NCI-H2171 (cell line): ENCODE measurements around the gene OTUB2.

Experiments used
- DNase-seq: peaks from one replicate; lab custom pipeline; 2025; lab: John Stamatoyannopoulos, UW

OTUB2 gene

DNA sequence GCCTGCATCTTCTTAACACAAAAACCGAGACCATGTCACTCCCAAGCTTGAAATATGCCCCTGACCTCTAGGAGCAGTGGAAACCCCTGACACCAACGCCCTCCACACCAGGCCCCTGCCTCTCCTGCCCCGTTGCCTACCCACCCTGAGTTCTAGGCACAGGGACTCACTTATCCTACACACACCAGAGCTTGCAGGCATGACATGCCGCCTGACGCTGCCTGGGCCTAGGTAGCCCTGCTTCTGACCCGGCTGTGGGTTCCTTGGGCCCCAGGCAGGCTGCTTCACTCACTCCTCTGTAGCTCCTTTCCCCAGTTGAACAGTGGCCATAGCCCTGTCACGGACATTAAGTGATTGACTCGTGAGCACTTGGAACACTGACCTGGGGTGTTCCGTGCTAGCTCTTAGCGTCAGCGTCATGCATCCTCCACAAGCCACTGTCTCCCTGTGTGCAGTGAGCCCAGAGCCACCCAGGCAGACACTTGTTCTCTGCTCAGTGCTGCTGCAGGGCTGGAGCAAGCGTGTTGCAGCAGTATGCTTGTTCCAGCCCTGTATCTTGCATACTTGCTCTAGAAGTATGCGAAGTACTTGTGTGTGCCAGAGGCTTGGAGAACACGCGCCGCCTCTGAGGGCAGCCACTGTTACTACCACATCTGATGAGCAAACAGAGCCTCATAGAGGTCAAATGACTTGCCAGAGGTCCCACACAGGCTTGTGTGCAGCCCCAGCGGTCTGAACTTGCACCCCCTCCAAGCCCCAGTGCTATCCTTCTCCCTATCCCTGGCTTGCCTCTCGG lies 15.6 kb downstream of the OTUB2 start:
- no peak for DNase-seq

DNA sequence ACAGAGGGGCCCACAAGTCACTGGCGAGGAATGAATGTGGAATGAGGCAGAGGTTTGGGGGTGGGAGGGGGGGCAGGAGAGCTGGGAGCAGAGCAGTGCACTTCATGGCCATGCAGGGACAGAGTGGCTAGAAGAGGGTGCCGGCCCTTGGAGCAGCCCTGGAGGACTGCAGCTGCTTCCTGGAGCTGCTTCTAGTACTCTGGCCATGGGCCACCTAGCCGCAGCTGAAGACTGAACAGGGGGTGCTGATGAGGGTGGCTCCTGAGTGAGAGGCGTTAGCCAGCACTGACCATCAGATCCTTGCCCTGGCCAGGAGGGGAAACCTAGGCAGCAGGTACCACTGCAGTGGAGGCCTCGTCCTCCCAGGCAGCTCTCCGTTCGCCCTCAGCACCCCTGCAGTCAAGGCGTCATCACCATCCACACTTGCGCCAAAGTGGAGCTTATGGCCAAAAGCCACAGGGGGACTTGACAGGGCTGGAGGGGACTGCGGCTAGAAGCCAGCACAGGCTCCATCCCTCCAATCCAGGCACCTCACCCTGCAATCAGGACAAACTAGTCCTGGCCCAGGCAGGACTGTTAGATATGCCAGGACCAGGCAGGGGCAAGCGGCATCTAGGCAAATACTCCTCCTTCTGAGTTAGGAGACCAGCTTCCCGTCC lies 16.4 kb downstream of the OTUB2 start:
- no peak for DNase-seq

DNA sequence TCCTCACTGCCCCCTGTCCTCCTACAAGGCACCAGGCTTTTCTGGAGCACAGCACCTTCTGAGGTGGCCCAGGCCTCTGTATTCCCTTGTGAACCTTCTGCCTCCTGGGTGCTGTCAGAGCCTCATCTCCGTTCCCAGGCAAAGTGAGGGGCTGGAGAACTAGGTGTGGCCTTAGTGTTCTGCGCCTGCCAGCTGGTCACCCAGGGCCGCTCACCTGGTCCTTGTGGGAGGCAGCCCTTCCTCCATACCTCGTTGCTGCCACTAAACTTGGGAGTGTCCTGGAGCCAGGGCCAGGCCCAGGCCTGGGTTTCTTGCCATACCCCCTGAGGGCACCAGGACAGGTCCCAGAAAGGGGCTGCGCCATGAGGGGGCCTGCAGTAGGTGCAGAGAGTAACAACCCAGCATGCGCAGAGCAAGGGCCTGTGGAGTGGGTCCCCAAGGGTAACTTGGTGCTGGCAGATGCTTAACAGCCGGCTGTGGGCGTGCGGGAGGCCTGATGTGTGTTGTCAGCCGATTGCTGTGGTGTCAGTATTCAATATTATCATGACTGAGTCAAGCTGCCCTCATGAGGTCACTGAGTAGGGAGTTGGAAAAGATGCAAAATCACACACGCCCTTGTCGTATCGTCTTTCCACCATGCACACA lies 17.1 kb downstream of the OTUB2 start:
- no peak for DNase-seq

DNA sequence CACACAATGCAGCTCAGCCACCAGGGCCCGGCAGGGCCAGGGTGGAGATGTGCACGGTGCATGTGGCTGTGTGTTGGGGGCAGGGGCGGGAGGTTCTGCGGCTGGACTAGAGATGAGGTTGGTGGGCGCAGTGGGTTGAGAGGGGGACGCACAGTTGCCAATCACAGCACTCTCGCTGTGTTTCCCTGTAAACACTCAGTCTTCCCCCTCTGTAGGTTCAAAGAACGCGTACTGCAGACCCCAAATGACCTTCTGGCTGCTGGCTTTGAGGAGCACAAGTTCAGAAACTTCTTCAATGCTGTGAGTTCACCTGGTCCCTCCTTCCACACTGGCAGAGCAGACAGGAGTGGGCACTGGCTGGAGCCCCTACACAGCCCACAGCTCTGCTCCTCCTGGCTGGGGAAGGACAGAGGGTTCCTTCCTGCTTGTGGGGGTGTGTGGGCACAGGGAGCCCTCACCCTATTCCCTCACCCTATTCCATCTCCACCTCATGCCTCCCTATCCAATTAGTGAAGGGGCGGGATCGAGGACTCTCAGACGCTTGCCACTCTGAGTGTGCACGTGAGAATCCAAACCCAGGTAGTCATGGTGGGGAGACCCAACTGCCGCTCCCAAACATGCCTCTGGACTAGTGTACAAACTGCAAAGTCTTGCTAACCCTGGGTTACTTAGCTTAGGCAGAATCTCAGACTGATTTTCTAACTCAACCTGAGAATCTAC lies 17.8 kb downstream of the OTUB2 start:
- no peak for DNase-seq

DNA sequence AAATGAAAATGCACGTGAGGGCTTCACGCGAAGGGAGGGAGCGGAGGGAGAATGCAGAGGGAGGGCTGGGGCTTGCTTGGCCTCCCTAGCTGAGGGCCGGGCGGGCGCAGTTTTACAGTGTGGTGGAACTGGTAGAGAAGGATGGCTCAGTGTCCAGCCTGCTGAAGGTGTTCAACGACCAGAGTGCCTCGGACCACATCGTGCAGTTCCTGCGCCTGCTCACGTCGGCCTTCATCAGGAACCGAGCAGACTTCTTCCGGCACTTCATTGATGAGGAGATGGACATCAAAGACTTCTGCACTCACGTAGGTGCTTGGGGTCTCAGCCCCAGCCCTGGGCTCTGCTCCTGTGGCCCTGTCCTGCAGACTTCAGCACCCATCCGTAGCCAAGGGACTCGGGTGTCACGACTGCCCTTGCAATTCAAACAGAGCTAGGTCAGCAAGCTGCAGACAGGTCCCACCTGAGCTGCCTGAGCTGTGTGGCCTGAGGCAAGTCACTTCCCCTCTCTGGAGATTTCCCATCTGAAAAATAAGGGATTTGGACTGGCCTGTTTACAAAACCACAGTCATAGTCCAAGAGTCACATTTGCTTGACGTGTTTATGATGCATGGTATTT lies 18.4 kb downstream of the OTUB2 start:
- DNase-seq = no peak

DNA sequence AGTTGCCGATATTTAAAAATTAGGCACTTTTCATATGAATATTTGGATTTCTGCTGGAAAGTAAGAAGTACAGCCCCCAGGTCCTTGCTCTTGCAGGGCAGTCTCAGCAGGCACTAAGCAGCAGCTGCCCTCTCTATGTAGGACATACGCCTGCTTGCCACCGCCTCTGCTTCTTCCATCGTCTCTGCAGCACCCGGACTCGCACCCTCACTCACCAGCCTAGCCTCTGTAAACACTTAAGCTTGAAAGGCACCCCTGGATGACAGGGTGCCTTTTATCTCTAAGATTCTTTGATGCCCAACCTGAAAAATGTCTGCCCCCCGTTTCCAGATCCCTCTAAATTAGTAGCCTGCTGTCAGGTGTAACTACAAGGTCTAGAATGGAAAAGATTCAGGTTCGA lies 19.0 kb downstream of the OTUB2 start:
- DNase-seq = no peak

DNA sequence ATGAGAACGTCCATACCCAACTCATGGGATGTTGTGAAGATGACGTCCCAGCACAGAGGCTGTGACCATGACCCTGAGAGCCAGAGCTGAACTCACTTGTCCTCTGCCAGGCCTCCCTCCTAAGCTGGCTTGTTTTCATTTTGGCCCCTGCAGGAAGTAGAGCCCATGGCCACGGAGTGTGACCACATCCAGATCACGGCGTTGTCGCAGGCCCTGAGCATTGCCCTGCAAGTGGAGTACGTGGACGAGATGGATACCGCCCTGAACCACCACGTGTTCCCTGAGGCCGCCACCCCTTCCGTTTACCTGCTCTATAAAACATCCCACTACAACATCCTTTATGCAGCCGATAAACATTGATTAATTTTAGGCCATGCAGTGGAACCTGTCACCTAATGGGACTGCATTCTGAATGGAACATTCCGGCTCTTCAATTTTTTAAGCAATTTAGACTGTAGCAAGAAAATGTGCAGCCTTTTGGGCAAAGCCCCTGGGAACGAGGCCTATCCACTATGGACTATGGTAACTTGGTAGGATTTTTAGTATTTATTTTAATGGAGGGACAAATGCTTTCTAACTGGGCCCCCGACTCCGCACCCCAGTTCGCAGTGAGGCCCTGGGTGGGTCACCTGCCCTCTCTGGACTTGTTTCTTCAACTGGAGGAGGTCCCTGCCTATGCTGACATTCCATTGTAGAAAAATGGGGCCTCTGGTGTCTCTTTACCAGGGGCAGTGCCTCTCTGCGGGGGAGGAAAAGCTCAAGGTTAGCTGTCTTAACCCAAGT lies 19.6 kb downstream of the OTUB2 start:
- DNase-seq = no peak

DNA sequence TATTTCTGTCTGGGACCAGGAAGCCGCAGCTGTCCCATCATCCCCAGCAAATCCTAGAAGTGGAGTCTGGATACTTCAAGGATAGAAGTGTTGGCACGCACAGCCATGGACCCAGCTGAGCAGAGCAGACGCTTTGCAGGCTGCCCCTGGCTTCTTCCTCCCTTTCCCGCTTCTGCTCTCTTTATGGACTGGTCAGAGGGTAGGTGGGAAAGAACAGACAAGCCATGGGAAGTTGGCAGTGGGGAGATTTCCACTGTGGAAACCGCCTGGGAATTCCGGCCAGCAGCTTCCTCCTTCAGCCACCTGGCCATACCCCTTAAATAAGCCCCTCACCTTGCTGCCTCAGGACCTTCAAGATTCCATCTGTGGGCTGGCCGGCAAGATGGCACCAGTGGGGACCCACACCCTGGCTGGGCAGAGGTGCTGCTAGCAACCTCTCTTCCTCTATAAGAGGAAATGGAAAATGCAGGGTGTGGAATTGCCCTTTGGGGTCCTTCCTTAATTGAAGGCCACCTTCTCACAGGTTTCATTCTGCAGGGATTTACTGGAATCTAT lies 20.6 kb downstream of the OTUB2 start:
- DNase-seq = no peak

DNA sequence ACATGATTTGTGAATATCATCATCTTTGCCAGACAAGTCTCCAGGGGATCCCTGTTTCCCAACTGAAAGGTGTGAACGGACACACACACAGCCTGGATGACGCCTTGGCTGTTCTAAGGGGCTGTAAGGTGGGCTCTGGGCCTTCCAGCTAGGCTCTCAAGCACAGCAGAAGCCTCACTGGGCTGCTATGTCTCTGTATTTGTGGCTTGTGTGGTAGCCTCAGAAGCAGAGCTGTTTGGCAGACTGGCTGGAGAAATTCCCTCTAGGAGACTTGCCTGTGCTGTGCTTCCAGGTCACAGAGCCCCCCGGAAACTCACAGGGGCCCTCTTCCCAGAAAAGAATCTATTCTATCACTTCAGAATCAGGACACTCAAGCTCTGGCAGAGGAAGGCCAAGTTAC lies 21.4 kb downstream of the OTUB2 start:
- no peak for DNase-seq

DNA sequence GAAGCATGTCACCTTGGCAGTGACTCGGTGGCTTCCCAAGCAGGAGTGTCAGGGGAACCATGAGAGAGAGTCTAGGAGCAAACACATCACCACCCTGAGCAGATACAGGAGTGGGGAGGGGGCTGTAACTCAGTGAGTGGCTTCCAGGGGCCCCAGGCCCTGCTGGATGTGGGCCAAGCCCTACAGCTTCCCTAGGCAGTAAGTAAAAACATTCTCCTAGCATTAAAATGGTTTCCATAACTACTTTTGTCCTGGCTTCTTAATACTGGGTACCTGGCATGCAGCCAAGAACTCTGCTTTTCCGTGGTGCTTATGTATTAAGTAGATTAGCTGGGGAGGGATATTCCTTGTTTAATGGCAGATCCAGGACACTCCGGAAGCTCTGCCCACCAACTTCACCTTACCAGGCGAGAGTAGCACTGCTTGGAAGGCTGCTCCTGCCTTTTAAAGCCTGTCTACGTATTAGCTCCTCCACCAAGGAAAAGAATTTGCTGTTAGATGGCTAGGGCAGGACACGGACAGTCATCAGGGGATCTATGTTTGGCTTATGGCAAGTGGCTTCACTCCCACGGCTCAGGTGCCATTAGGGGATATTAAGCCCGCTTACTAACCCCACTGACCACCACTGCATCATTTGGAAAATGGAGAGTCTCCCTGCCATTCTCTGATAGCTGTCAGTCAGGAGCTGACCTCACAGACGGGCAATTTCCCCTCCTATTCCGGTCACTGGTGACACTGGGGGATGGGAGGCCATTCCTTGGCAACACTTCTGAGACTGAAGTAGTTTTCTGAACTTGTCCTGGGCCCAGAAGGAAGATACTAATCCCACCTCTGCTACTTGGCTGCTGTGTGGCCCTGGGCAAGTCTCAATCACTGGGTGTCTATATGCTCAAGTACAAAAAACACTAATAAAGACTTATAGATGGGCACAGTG lies 22.8 kb downstream of the OTUB2 start:
- no peak for DNase-seq

DNA sequence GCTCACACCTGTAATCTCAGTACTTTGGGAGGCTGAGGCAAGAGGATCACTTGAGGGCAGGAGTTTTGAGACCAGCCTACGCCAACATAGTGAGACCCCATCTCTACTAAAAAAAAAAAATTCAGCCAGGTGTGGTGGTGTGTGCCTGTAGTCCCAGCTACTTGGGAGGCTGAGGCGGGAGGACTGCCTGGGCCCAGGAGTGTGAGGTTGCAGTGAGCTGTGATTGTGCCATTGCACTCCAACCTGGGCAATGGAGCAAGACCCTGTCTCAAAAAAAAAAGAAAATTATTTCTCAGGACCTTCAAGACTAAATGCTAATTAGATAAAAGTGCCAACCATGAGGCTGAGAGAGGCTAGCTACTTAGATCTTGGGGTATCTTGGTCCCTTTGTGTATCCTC lies 23.5 kb downstream of the OTUB2 start:
- no peak for DNase-seq

DNA sequence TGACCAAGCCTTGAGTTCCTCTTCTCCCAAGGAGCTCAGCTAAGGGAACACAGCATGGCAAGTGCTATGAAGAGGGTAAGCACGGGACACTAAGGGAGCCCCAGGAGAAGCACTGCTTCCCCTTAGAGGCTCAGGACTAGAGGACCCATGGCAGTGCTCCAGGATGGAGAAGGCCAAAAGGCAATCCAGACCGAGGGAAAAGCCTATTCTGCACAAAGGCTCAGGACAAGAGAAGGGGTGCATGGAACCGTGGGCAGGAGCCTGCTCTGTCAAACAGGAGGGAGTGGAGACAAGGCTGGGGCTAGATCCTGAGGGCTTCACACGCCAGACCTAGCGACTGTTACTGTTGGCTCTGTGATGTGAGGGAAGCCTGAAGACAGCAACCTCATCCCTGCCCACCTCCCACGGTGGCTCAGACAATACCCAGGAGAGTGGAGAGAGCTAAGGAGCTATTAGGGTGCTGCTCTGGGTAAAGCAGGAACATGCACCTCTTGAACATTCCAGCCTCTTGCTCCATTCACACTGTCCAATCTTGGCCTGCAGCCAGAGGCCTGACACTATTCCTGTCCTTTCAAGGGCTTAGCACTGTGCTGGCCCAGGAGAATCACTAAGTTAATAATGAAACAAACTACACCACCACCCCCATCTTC lies 24.2 kb downstream of the OTUB2 start:
- no peak for DNase-seq

DNA sequence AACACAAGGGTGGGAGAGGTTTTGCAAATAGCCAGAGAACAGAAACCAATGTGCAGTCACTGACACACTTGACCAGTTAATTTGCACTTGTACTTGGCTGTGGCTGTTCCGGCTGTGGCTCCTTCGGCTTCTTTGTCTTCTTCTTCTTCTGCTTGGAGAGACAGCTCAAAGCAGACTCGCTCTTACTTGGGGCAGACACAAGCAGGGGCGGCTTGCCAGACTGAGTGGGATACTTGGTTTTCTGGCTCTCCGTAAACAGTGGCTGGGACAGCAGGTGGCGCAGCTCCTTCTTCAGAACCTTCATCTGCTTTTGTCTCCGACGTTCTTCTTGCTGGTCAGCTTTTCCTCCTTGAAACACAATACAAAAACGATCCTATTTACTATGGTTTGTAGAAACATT lies 25.0 kb downstream of the OTUB2 start:
- no peak for DNase-seq

DNA sequence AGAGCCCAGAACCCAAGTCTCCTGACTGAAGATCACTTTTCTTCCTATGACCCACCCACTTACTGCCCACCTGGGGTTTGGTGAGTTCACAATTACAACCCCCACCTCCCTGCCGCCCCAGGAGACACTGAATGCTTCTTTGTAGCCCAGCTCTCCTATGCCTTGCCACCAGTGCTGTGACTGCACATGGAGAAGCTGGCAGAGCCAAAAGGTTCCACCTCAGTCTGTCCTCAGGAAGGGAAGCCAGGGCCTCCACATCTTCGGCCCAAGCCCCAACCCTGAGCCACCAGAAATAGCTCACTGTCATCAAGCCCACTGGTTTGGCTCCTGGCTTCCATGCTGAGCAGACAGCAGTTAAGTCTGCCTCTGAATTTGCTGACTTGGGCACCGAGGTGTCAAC lies 25.6 kb downstream of the OTUB2 start:
- no peak for DNase-seq

DNA sequence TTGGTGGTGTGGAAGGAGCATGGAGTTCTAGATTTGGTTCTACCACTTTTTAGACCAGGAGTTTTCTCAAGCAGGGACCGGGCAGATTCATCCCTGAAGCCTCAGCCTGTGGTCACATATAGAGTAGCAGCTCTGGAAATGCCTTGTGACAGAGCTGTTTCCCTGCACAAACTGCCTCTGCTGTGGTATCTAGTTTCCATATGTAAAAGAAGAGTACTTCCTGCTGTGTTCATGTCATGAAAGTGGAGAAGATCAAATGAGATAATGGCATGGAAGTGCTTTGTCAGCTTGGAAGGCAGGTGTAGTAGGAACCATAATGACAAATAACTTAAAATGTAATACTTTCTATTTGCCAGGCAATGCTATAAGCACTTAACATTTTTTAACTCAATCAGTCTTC lies 26.1 kb downstream of the OTUB2 start:
- no peak for DNase-seq

DNA sequence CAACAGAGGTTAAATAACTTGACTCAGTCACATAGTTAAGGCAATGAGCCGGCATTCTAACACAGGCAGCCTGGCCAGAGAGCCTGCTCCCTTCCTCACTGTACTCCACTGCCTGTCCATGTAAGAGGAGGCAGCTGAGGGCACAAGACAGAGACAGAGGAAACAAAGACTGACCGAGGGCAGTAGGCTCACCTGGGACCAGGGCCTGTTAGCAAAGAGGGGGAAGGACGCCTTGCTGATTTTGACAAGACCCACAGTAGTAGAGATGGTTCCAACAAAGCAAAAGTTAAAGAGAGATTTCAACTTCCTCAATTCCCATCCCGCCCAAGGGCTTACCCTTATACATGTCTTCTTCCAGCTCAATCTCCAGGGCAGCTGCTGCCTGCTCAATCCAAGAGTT lies 26.5 kb downstream of the OTUB2 start:
- DNase-seq = no peak

DNA sequence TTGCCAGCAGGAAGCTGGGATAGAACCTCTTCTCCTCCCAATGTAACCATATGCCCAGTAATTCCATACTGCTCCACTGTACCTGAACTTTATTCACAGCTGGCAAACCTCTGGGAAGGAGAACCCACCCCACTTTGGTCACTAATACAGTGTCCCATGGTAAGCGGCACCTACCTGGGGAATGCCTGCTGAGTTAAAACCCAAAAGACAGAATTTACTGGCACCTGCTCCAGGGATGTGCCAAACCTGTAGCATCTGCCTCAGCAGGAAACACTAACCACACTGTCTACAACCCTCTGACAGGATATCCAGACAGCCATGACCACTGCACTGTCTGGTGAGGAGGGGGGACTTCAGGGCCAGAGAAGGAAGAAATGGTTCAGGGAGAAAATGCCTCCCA lies 28.3 kb downstream of the OTUB2 start:
- DNase-seq = no peak

DNA sequence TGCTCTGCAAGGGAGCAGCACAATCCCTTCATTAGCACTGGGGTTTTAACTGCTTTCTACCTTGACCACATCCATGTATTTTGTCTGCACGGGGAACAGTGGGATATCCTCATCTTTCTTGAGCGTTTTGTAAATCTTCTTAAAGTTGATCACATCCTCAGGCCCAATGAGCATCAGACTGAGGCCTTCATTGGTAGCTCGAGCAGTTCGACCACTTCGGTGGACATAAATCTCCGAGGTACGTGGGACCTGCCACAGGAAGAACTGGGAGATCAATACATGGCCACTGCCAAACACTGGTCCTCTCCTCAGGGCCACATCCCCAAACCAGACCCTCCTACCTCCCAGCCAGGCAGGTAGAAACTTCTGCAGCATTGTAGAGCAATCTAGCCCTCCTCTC lies 28.8 kb downstream of the OTUB2 start:
- DNase-seq = no peak

DNA sequence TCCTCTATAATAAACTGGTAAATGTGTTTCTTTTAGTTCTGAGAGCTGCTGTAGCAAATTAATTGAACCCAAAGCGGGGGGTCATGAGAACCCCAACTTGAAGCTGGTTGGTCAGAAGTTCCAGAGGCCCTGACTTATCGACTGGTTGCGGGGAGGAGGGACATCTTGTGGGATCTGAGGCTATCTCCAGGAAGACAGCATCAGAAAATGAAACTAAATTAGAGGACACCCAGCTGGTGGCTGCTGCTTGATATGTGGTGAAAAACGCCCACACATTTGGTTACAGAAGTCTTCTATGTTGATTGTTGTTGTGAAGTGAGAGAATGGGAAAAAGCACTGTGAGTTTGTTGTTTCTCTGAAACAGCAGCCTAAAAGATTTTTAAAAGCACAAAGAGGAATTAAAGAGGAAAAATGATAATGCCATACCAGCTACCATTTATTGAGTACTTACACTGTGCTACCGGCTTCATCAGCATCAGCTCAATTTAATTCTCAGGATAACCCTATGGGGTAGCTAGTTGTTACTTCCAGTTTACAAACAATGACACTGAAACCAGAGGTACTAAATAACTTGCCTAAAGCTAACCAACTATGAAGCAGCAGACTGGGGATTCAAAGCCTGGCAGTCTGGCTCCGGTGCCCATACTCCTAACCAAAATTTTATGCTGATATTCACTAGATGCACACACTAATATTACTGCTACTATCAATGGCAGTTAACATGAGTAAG lies 30.6 kb downstream of the OTUB2 start:
- DNase-seq = no peak
